Measurements from ENCODE around the gene NDUFB10. TPM values are rescaled to one million over a fixed set of nuclear protein-coding genes. Genes with fewer than 3 reads are reported as not detected.
A peak's percentile ranks its signal among the peaks of the same experiment; 100 is the strongest.

Gene NDUFB10
- total RNA-seq, 1 donor from 2014 or later = 153 TPM

DNA sequence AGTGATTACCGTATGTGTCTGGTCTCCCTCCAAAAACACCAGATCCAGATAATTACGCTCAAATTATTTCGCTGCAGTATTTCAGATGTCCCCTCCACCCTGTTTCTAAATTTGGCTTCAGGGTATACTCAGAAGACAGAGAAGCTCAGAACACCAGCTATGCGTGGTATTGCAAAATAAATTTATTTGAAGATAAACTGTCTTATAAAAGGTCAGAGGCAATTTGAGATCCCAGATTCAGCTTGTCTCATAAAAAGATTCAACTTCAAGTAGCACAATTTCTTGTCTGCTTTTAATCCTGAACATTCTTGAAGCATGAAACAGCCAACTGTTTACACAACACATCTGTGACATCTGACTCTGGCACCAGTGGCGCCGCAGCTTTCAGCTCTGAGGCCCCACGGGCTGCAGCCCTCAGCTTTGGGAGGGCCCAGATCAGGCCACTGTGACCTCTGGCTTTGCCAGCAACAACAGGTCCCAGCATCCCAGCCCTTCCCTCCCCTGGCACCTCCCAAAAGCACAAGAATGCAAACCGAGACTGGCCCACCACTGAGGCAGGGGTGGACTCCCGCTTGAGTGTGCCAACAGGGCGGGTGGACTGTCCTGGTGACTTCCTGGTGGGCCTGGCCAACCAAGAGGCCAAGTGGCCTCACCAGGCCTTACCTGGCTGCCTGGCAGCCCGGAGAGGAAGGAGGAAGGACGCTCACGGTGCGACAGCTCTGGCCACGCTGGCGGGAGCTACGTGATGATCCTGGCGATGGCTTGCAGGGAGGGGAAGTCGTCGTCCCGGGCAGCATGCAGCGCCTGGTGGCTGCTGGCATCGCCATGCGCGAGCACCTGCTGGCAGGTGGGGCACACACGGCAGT, 38.4 kb downstream of the NDUFB10 start:
- DNase-seq (ENCODE audit: low read depth) = no peak
- Histone ChIP-seq H3K9ac (ENCODE audit: low read length) (no peak overlapping the region), H3K27ac (ENCODE audit: low read depth, low read length) (no peak overlapping the region), H3K4me2 (ENCODE audit: low read length) (no peak overlapping the region), H3K4me3 (ENCODE audit: insufficient read depth, low read depth, low read length) (no peak overlapping the region), H3K79me2 (ENCODE audit: insufficient read depth, low read length) (peaks cover 17% of the 10 kb centered on the region), H2AFZ (ENCODE audit: low read depth, low read length) (no peak overlapping the region), H4K20me1 (ENCODE audit: insufficient read depth, low read length) (peaks cover 35% of the 10 kb centered on the region), H3K27me3 (ENCODE audit: insufficient read depth, low read length) (no peaks in the 10 kb centered on the region), H3K4me1 (ENCODE audit: insufficient read depth, low read length) (peaks cover 3% of the 10 kb centered on the region), H3K9me3 (ENCODE audit: insufficient read depth, low read depth, low read length) (no peaks in the 10 kb centered on the region), H3K36me3 (ENCODE audit: insufficient read depth, low read length) (peaks cover 8% of the 10 kb centered on the region)
- Mint-ChIP-seq H3K4me3 (ENCODE audit: unreplicated experiment) (no peak overlapping the region), H3K27ac (ENCODE audit: unreplicated experiment) (no peak overlapping the region), H3K36me3 (ENCODE audit: low read depth, unreplicated experiment) (peaks cover 11% of the 10 kb centered on the region), H3K27me3 (ENCODE audit: low read depth, unreplicated experiment) (no peaks in the 10 kb centered on the region), H3K9me3 (ENCODE audit: unreplicated experiment) (no peaks in the 10 kb centered on the region), H3K4me1 (ENCODE audit: low read depth, unreplicated experiment) (peaks cover 2% of the 10 kb centered on the region)
- no peak for TF ChIP-seq EZH2 (IDR thresholded peaks at IDR 0.05; ENCODE audit: insufficient read depth, low read length)
- TF ChIP-seq CTCF (IDR thresholded peaks at IDR 0.05; ENCODE audit: insufficient read depth, low read depth, low read length) = no peak
- peak; percentile 89 for FAIRE-seq

DNA sequence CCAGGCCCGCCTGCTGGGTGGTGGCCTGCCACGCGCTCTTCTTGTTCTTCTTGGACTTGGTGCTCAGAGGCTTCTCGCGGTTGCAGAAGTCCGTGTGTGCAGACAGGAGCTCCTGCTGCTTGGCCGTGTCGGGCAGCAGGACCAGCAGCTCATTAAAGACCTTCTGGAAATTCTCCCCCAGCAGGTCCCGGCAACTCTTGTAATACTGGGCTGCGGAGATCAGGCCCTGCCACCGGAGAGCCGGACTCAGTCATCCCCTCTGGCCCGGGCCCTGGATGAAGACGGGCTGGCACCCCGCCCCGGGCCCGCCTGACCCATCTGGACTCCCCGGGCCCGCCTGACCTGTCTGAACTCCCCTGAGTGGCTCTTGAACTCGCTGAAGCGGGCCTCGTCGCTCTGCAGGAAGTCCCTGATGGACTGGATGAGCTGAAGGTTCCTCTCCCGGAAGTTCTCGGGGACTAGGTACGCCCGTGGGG, 39.1 kb downstream of the NDUFB10 start:
- DNase-seq (ENCODE audit: low read depth) (no peak), FAIRE-seq (no peak)
- Histone ChIP-seq H2AFZ (ENCODE audit: low read depth, low read length) (no peak overlapping the region), H4K20me1 (ENCODE audit: insufficient read depth, low read length) (peaks cover 42% of the 10 kb centered on the region), H3K4me3 (ENCODE audit: insufficient read depth, low read depth, low read length) (no peak overlapping the region), H3K4me1 (ENCODE audit: insufficient read depth, low read length) (peaks cover 3% of the 10 kb centered on the region), H3K4me2 (ENCODE audit: low read length) (no peak overlapping the region), H3K36me3 (ENCODE audit: insufficient read depth, low read length) (peaks cover 8% of the 10 kb centered on the region), H3K9me3 (ENCODE audit: insufficient read depth, low read depth, low read length) (no peaks in the 10 kb centered on the region), H3K79me2 (ENCODE audit: insufficient read depth, low read length) (peaks cover 24% of the 10 kb centered on the region), H3K27ac (ENCODE audit: low read depth, low read length) (no peak overlapping the region), H3K27me3 (ENCODE audit: insufficient read depth, low read length) (no peaks in the 10 kb centered on the region), H3K9ac (ENCODE audit: low read length) (no peak overlapping the region)
- Mint-ChIP-seq H3K27ac (ENCODE audit: unreplicated experiment) (no peak overlapping the region), H3K36me3 (ENCODE audit: low read depth, unreplicated experiment) (peaks cover 11% of the 10 kb centered on the region), H3K9me3 (ENCODE audit: unreplicated experiment) (no peaks in the 10 kb centered on the region), H3K4me3 (ENCODE audit: unreplicated experiment) (no peak overlapping the region), H3K4me1 (ENCODE audit: low read depth, unreplicated experiment) (peaks cover 2% of the 10 kb centered on the region), H3K27me3 (ENCODE audit: low read depth, unreplicated experiment) (no peaks in the 10 kb centered on the region)
- TF ChIP-seq CTCF (IDR thresholded peaks at IDR 0.05; ENCODE audit: insufficient read depth, low read depth, low read length) = no peak
- TF ChIP-seq EZH2 (IDR thresholded peaks at IDR 0.05; ENCODE audit: insufficient read depth, low read length) = no peak
